Right atrium auricular region (tissue), 2 donors: ENCODE measurements around the gene BEST1. TPM values are rescaled to one million over a fixed set of nuclear protein-coding genes. Genes with fewer than 3 reads are reported as not detected.

Experiments
- DNase-seq: peaks from one replicate; pipeline ENCODE4 v3.0.0-alpha.2; 2019; ENCODE audit warnings: low spot score
- H3K27ac ChIP-seq, 2 donors: fragments of 200-600 bp; sonication (generic); 1 replicate in 1 of 2; 2 replicates in 1 of 2; pipeline ENCODE4 v1.5.1; 2016 to 2019
- H3K27me3 ChIP-seq, 2 donors: fragments of 200-600 bp; sonication (generic); one replicate each; pipeline versions ENCODE4 v1.5.1 to v1.6.0; 2017 to 2019
- H3K36me3 ChIP-seq: fragments of 200-600 bp; sonication (generic); one replicate; pipeline ENCODE4 v1.5.1; 2016
- H3K4me1 ChIP-seq, 2 donors: fragments of 200-600 bp; sonication (generic); one replicate each; pipeline versions ENCODE4 v1.5.1 to v1.6.0; 2017 to 2019
- H3K4me3 ChIP-seq, 2 donors: fragments of 200-600 bp; sonication (generic); 1 replicate in 1 of 2; 2 replicates in 1 of 2; pipeline ENCODE4 v1.5.1; 2017 to 2019; ENCODE audit warnings: mild to moderate bottlenecking in 1 of 2, moderate library complexity in 1 of 2
- H3K9me3 ChIP-seq, 2 donors: fragments of 200-600 bp; sonication (generic); one replicate each; pipeline ENCODE4 v1.5.1; 2019
- CTCF ChIP-seq, 2 donors: fragments of 200-600 bp; sonication (generic); IDR thresholded peaks; one replicate each; pipeline ENCODE4 v1.5.1; 2019; ENCODE audit warnings: antibody characterized with exemption in 2 of 2
- total RNA-seq, 2 donors: library from RNA; depleted of rRNA; stranded (reverse); fragments of >200 nt; gene quantifications; one replicate each; pipeline ENCODE4 v1.1.0, GENCODE V29; 2016

The BEST1 gene
- total RNA-seq, 2 donors from 2014 or later = 1.3 to 4.7 TPM

- Histone ChIP-seq H3K36me3 (no peaks in the 10 kb centered on the region), H3K27ac (peak overlapping the region; percentile 79 to 80), H3K4me3 (peak overlapping the region in 1 of 2 donors; percentile 72)
These were observed 31.8 kb upstream of the BEST1 start for GRCh38 chr11:61918251-61918937.

GRCh38 chr11:61918938-61919704 is 31.0 kb upstream of the BEST1 start:
- DNase-seq = peak; percentile 76
- H3K9me3 ChIP-seq = no peaks in the 10 kb centered on the region
- no peaks in the 10 kb centered on the region for H3K27me3 ChIP-seq
- TF ChIP-seq CTCF (IDR thresholded peaks at IDR 0.05) = no peak
- H3K4me3 ChIP-seq = no peak overlapping the region
- peaks cover 0 to 53% of the 10 kb centered on the region in 2 donors for H3K4me1 ChIP-seq
- H3K36me3 ChIP-seq = no peaks in the 10 kb centered on the region
- peak overlapping the region; percentile 79 to 80 for H3K27ac ChIP-seq

More at GRCh38 chr11:61918251-61918937, 31.8 kb upstream of the BEST1 start:
- no peak for TF ChIP-seq CTCF (IDR thresholded peaks at IDR 0.05)
- Histone ChIP-seq H3K9me3 (no peaks in the 10 kb centered on the region), H3K4me1 (peaks cover 0 to 45% of the 10 kb centered on the region in 2 donors), H3K27me3 (no peaks in the 10 kb centered on the region)
- DNase-seq = peak; percentile 58

- Histone ChIP-seq H3K36me3 (no peaks in the 10 kb centered on the region), H3K4me1 (peaks cover 0 to 56% of the 10 kb centered on the region in 2 donors), H3K27me3 (no peaks in the 10 kb centered on the region), H3K27ac (peak overlapping the region; percentile 79 to 80), H3K9me3 (no peaks in the 10 kb centered on the region), H3K4me3 (no peak overlapping the region)
- TF ChIP-seq CTCF (IDR thresholded peaks at IDR 0.05) = no peak
- peak; percentile 57 for DNase-seq
These were observed 30.2 kb upstream of the BEST1 start for GRCh38 chr11:61919705-61920631.

- no peak for TF ChIP-seq CTCF (IDR thresholded peaks at IDR 0.05)
- H3K27me3 ChIP-seq = no peaks in the 10 kb centered on the region
- peak; percentile 38 for DNase-seq
- peak overlapping the region in 1 of 2 donors; percentile 87 for H3K27ac ChIP-seq
- H3K4me1 ChIP-seq = peaks cover 0 to 56% of the 10 kb centered on the region in 2 donors
- H3K9me3 ChIP-seq = no peaks in the 10 kb centered on the region
- H3K36me3 ChIP-seq = no peaks in the 10 kb centered on the region
- H3K4me3 ChIP-seq = no peak overlapping the region
These were observed 28.7 kb upstream of the BEST1 start for GRCh38 chr11:61921446-61921845.

- Histone ChIP-seq H3K27ac (peak overlapping the region; percentile 74 to 87), H3K9me3 (no peaks in the 10 kb centered on the region), H3K4me3 (no peak overlapping the region), H3K36me3 (no peaks in the 10 kb centered on the region), H3K4me1 (peaks cover 0 to 51% of the 10 kb centered on the region in 2 donors), H3K27me3 (no peaks in the 10 kb centered on the region)
- no peak for TF ChIP-seq CTCF (IDR thresholded peaks at IDR 0.05)
- DNase-seq = peak; percentile 93
These were observed 27.6 kb upstream of the BEST1 start for GRCh38 chr11:61922539-61922938.
